DOHH2 (cell line): Measurements from ENCODE around the gene FATE1.

Source experiments
- H3F3A ChIP-seq: fragments of 200-600 bp; sonication (generic), shearing (Covaris generic); 2 replicates; pipeline ENCODE4 v1.6.0; 2016; ENCODE audit warnings: antibody characterized with exemption, mild to moderate bottlenecking; ENCODE audit not compliant: control insufficient read depth, insufficient read depth
- H3K27ac ChIP-seq: fragments of 200-600 bp; sonication (generic); 2 replicates; pipeline ENCODE4 v1.5.1; 2014; ENCODE audit warnings: low read depth, mild to moderate bottlenecking, low read length, moderate library complexity
- H3K27me3 ChIP-seq: fragments of 200-600 bp; sonication (generic); 2 replicates; pipeline ENCODE4 v1.6.1; 2014; ENCODE audit warnings: mild to moderate bottlenecking, low read length, mixed read lengths; ENCODE audit not compliant: control insufficient read depth
- H3K36me3 ChIP-seq: fragments of 200-600 bp; sonication (generic); 2 replicates; pipeline ENCODE4 v1.6.1; 2014; ENCODE audit warnings: mild to moderate bottlenecking, low read length, moderate library complexity, mixed read lengths; ENCODE audit not compliant: control insufficient read depth
- H3K4me1 ChIP-seq: fragments of 200-600 bp; sonication (generic); 2 replicates; pipeline ENCODE4 v1.6.1; 2014; ENCODE audit warnings: mild to moderate bottlenecking, low read length, mixed read lengths; ENCODE audit not compliant: control insufficient read depth
- H3K4me2 ChIP-seq: fragments of 200-600 bp; sonication (generic); 2 replicates; pipeline ENCODE4 v1.6.0; 2014; ENCODE audit warnings: mild to moderate bottlenecking, low read length, moderate library complexity
- H3K4me3 ChIP-seq: fragments of 200-600 bp; sonication (generic); 2 replicates; pipeline ENCODE4 v1.5.1; 2014; ENCODE audit warnings: mild to moderate bottlenecking, low read length, mixed read lengths
- H3K79me2 ChIP-seq: fragments of 200-600 bp; sonication (generic); 2 replicates; pipeline ENCODE4 v1.6.1; 2014; ENCODE audit warnings: mild to moderate bottlenecking, low read length, mixed read lengths; ENCODE audit not compliant: control insufficient read depth
- H3K9me2 ChIP-seq: fragments of 200-600 bp; sonication (generic); replicated peaks from 2 replicates; pipeline ENCODE4 v1.6.1; 2014; ENCODE audit warnings: mild to moderate bottlenecking, low read length, mixed read lengths; ENCODE audit not compliant: control insufficient read depth
- H3K9me3 ChIP-seq: fragments of 200-600 bp; sonication (generic); 2 replicates; pipeline ENCODE4 v1.6.1; 2014; ENCODE audit warnings: antibody characterized with exemption, low read length, mixed read lengths; ENCODE audit not compliant: control insufficient read depth, insufficient read depth
- H4K20me1 ChIP-seq: fragments of 200-600 bp; sonication (generic); 2 replicates; pipeline ENCODE4 v1.6.0; 2014; ENCODE audit warnings: low read depth, mild to moderate bottlenecking, antibody characterized with exemption, low read length, moderate library complexity; ENCODE audit not compliant: control insufficient read depth, insufficient read depth
- CTCF ChIP-seq: fragments of 200-600 bp; sonication (generic); IDR thresholded peaks from one replicate; pipeline ENCODE4 v1.5.1; 2014; ENCODE audit warnings: antibody characterized with exemption, mild to moderate bottlenecking, low read depth, low read length; ENCODE audit not compliant: poor library complexity, severe bottlenecking
- EZH2phosphoT487 ChIP-seq: fragments of 200-600 bp; sonication (generic); IDR thresholded peaks from 2 replicates; pipeline ENCODE4 v1.6.1; 2017; ENCODE audit warnings: borderline replicate concordance, mild to moderate bottlenecking, antibody characterized with exemption, low read length, moderate library complexity, mixed read lengths

Gene FATE1

DNA sequence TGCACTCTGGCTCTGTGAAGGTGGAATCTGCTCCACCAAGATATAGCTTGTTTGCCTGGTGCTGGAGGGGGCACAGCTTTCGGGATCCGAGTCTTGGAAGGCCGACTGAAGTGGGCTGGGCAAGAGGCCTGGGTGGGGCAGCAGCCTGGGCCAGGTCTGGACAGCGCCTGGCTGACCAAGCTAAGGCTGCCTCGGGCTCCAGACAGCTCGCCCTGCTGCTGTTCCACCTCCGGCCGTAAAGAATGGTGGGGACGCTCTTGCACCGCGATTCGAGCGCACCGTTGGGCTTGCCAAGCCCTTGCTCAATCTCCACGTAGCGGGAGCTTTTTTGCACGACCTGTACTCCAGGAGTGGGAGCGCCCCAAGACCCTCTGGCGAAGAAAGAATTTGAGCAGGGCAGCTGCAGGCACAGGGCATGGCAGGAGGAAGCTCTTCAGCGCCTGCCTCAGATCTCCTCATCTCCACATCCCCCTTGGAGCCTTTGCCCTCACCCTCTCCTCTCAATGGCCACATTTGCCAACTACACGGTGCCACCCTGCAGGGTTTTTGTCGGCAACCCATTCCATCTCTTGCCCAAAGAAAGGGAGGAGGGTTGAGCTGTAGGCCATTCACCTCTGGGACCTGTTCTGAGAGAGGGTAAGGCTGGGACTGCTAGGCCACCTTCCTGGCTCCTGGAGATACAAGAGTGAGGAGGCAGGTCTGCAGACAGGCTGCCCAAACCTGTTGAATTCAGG, 37.6 kb downstream of the FATE1 start:
- Histone ChIP-seq H3K9me2 (no peaks in the 10 kb centered on the region), H3K27ac (no peak overlapping the region), H3K36me3 (no peaks in the 10 kb centered on the region), H3K79me2 (no peaks in the 10 kb centered on the region), H3K4me1 (no peaks in the 10 kb centered on the region), H3K4me2 (no peak overlapping the region), H3F3A (no peaks in the 10 kb centered on the region), H3K9me3 (no peaks in the 10 kb centered on the region), H4K20me1 (no peaks in the 10 kb centered on the region), H3K27me3 (no peaks in the 10 kb centered on the region), H3K4me3 (no peak overlapping the region)
- TF ChIP-seq EZH2phosphoT487 (no peak), CTCF (no peak)

DNA sequence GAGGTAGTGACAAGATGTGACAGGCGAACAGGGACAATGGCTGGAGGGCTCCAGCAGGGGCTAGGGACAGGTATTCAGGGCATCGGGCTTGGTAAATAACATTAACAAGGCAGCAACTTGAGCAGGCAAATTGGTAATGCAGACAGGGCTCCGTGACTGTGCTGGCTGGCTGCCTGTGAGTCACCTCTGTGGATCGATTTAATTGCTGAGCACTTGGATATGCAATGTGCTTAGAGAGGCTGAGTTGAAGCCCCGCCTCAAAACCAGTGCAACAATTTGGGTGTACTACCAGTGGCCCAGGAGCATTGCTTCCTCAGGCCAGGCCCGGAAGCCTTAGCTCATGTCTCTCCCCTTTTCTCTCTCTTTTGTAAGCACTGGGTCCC, 38.2 kb downstream of the FATE1 start:
- Histone ChIP-seq H3K4me2 (no peak overlapping the region), H3K9me3 (no peaks in the 10 kb centered on the region), H3K9me2 (no peaks in the 10 kb centered on the region), H3K4me1 (no peaks in the 10 kb centered on the region), H3F3A (no peaks in the 10 kb centered on the region), H3K27ac (no peak overlapping the region), H3K4me3 (no peak overlapping the region), H3K27me3 (no peaks in the 10 kb centered on the region), H3K79me2 (no peaks in the 10 kb centered on the region), H3K36me3 (no peaks in the 10 kb centered on the region), H4K20me1 (no peaks in the 10 kb centered on the region)
- TF ChIP-seq CTCF (no peak), EZH2phosphoT487 (no peak)

DNA sequence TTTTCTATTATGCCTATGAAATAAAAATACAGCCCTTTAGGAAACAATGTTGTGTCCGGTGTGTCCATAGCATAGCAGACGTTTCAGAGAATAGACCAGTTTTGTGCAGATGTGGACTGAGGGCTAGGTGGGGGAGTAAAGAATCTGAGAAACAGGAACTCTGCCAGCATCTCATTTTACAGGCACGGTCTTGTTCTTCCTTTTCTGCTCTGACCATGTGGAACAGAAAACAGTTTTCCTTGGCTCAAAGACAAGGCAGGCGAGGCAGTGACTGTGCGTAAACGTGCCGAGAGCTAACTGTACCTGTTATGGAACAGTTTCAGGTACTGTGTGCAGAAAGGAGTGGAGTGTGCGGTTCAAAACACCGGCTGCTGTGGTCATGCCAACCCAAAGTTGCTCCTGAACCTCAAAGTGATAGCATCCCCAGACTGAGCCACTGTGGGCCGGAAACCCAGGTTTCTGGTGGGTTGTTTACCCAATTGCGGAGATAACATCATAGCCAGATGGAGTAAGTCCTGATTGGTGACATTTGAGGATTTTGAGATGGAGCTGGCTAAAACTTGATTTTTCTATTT, 38.9 kb downstream of the FATE1 start:
- no peak overlapping the region for H3K4me2 ChIP-seq
- no peak for TF ChIP-seq EZH2phosphoT487
- no peak overlapping the region for H3K4me3 ChIP-seq
- H3K36me3 ChIP-seq: no peaks in the 10 kb centered on the region
- no peaks in the 10 kb centered on the region for H3K9me3 ChIP-seq
- H3K27ac ChIP-seq: no peak overlapping the region
- H3K9me2 ChIP-seq: no peaks in the 10 kb centered on the region
- no peaks in the 10 kb centered on the region for H3K79me2 ChIP-seq
- no peaks in the 10 kb centered on the region for H4K20me1 ChIP-seq
- no peaks in the 10 kb centered on the region for H3K27me3 ChIP-seq
- no peaks in the 10 kb centered on the region for H3F3A ChIP-seq
- H3K4me1 ChIP-seq: no peaks in the 10 kb centered on the region

DNA sequence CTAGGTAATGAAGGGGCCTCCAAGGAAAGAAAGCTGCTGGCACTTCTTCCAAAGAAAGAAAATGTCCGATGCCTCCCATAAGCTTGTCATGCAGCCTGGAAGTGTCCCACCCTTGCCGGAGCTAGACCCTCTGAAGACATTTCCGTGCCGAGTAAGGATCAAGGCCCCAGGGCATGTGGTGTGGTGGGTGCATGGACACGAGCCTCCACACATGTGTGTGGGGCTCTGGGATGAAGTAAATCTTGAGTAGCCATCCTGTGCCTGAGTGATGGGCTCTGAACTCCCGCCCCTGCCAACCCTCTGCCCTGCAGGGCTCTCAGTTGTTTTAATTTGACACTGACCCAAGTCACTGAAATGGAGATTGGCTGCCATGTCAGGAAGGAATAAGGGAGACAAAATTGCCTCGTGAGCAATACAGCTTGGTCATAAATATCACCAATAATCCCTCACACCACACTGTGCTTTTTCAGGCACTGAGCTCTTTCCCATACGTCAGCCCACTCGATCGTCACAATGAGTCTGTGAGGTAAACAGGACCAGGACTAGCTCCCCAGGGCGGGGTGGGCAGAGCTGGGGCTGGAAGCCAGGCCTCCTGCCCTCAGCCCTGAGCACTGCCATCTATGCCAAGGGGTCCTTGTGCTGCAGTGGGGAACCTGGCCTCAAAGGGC, 43.3 kb downstream of the FATE1 start:
- no peaks in the 10 kb centered on the region for H3F3A ChIP-seq
- H3K79me2 ChIP-seq: no peaks in the 10 kb centered on the region
- H3K27me3 ChIP-seq: no peaks in the 10 kb centered on the region
- H3K27ac ChIP-seq: no peak overlapping the region
- H3K4me3 ChIP-seq: no peak overlapping the region
- no peaks in the 10 kb centered on the region for H3K9me2 ChIP-seq
- H4K20me1 ChIP-seq: no peaks in the 10 kb centered on the region
- H3K36me3 ChIP-seq: no peaks in the 10 kb centered on the region
- no peaks in the 10 kb centered on the region for H3K9me3 ChIP-seq
- no peak for TF ChIP-seq CTCF
- TF ChIP-seq EZH2phosphoT487: no peak
- no peaks in the 10 kb centered on the region for H3K4me1 ChIP-seq
- H3K4me2 ChIP-seq: no peak overlapping the region
